ENCODE measurements around the gene PKMYT1. TPM values are rescaled to one million over a fixed set of nuclear protein-coding genes. Genes with fewer than 3 reads are reported as not detected.

PKMYT1 gene
- polyA plus RNA-seq, 1 donor (not counting 4 experiments of a cell fraction or from before 2014, with no cell fraction given): 6.9 TPM

DNA sequence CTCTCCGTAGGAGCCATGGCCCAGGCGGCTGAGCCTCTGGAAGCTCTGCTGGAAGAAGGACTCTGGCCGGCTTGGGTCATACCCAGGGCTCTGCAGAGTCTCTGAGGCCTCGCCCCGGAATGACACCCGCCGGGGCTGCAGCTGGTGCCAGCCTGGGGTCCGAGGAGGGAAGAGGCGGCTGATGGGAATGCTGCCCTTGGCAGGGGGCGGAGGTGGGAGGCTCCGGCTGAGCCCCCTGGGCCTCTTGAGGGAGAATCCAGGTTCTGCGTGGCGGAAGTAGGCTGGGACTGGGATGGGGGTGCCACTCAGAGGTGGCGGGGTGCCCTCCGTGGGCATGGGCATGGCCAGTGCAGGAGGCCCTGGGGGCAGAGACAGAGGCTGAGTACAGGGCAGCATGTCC is 3.6 kb downstream of the PKMYT1 start:
- Histone ChIP-seq H3K27me3 (ENCODE audit: control insufficient read depth, extremely low read depth, insufficient read depth, low read length) (no peaks in the 10 kb centered on the region), H3K9ac (ENCODE audit: control insufficient read depth, extremely low read depth, insufficient read depth, low read length) (no peak overlapping the region), H3K4me3 (ENCODE audit: control insufficient read depth in 2 of 3, extremely low read depth in 1 of 3, insufficient read depth in 2 of 3, low read depth in 1 of 3, low read length in 3 of 3) (no peak overlapping the region), H3K27ac (ENCODE audit: control insufficient read depth, insufficient read depth, low read length) (no peak overlapping the region), H4K20me1 (ENCODE audit: control insufficient read depth, extremely low read depth, insufficient read depth, low read length) (no peaks in the 10 kb centered on the region), H3K36me3 (ENCODE audit: control insufficient read depth in 2 of 2, extremely low read depth in 1 of 2, insufficient read depth in 2 of 2, low read length in 2 of 2) (peaks cover 1 to 17% of the 10 kb centered on the region in 2 experiments), H3K9me1 (ENCODE audit: control insufficient read depth, extremely low read depth, insufficient read depth, low read length) (no peaks in the 10 kb centered on the region), H3K4me1 (ENCODE audit: control insufficient read depth, extremely low read depth, insufficient read depth, low read length) (peaks cover 21% of the 10 kb centered on the region), H3K9me3 (ENCODE audit: control insufficient read depth, low read depth, low read length) (no peaks in the 10 kb centered on the region), H2AFZ (ENCODE audit: control insufficient read depth, low read length) (no peak overlapping the region), H3K4me2 (ENCODE audit: control insufficient read depth, extremely low read depth, insufficient read depth, low read depth, low read length) (no peak overlapping the region), H3K79me2 (ENCODE audit: control insufficient read depth, insufficient read depth, low read length) (peaks cover 17% of the 10 kb centered on the region)
- TF ChIP-seq EZH2 (IDR thresholded peaks at IDR 0.05; ENCODE audit: low read length): no peak
- TF ChIP-seq, protein P1, sequence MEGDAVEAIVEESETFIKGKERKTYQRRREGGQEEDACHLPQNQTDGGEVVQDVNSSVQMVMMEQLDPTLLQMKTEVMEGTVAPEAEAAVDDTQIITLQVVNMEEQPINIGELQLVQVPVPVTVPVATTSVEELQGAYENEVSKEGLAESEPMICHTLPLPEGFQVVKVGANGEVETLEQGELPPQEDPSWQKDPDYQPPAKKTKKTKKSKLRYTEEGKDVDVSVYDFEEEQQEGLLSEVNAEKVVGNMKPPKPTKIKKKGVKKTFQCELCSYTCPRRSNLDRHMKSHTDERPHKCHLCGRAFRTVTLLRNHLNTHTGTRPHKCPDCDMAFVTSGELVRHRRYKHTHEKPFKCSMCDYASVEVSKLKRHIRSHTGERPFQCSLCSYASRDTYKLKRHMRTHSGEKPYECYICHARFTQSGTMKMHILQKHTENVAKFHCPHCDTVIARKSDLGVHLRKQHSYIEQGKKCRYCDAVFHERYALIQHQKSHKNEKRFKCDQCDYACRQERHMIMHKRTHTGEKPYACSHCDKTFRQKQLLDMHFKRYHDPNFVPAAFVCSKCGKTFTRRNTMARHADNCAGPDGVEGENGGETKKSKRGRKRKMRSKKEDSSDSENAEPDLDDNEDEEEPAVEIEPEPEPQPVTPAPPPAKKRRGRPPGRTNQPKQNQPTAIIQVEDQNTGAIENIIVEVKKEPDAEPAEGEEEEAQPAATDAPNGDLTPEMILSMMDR (optimal IDR thresholded peaks at IDR 0.05 in 1 of 3, IDR thresholded peaks at IDR 0.05 in 1 of 3, conservative IDR thresholded peaks at IDR 0.05 in 1 of 3; ENCODE audit: extremely low read depth in 1 of 3, insufficient read depth in 2 of 3, low read length in 3 of 3): no peak
- DNase-seq (ENCODE audit: low read depth, low spot score) (no peak), FAIRE-seq (no peak)
- dilution Hi-C loops (cut with MboI; ENCODE audit: extremely low pct_ligation_motif_present, low sequenced_read_pairs): no loop called here

DNA sequence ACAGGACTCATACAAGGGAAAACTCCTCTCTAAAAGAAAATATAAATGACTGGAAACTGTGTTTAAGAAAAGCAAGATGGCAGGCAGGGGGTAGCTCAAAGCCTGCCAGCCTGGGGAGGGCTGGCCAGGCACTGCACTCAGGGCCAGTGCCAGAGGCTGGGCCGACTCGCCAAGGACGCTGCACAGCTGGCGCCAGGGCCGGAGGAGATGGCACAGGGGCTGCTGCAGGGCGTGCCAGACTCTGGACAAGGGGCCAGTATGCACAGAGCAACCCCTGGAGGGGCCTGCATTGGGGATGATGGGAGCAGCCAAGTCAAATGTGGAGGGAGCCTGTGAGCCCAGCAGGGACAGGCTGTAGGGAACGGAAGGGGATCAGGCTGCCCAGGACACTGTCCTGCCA is 4.0 kb downstream of the PKMYT1 start:
- H3K9ac ChIP-seq (ENCODE audit: control insufficient read depth, extremely low read depth, insufficient read depth, low read length): no peak overlapping the region
- H3K27me3 ChIP-seq (ENCODE audit: control insufficient read depth, extremely low read depth, insufficient read depth, low read length): no peaks in the 10 kb centered on the region
- peaks cover 18% of the 10 kb centered on the region for H3K4me1 ChIP-seq (ENCODE audit: control insufficient read depth, extremely low read depth, insufficient read depth, low read length)
- H3K9me3 ChIP-seq (ENCODE audit: control insufficient read depth, low read depth, low read length): no peaks in the 10 kb centered on the region
- H3K79me2 ChIP-seq (ENCODE audit: control insufficient read depth, insufficient read depth, low read length): peaks cover 18% of the 10 kb centered on the region
- H3K4me3 ChIP-seq (ENCODE audit: control insufficient read depth in 2 of 3, extremely low read depth in 1 of 3, insufficient read depth in 2 of 3, low read depth in 1 of 3, low read length in 3 of 3): no peak overlapping the region
- no peak overlapping the region for H3K4me2 ChIP-seq (ENCODE audit: control insufficient read depth, extremely low read depth, insufficient read depth, low read depth, low read length)
- H2AFZ ChIP-seq (ENCODE audit: control insufficient read depth, low read length): no peak overlapping the region
- FAIRE-seq (no peak), DNase-seq (ENCODE audit: low read depth, low spot score) (no peak)
- H3K36me3 ChIP-seq (ENCODE audit: control insufficient read depth in 2 of 2, extremely low read depth in 1 of 2, insufficient read depth in 2 of 2, low read length in 2 of 2): peaks cover 1 to 17% of the 10 kb centered on the region in 2 experiments
- no peaks in the 10 kb centered on the region for H3K9me1 ChIP-seq (ENCODE audit: control insufficient read depth, extremely low read depth, insufficient read depth, low read length)
- H3K27ac ChIP-seq (ENCODE audit: control insufficient read depth, insufficient read depth, low read length): no peak overlapping the region
- dilution Hi-C loops (cut with MboI; ENCODE audit: extremely low pct_ligation_motif_present, low sequenced_read_pairs): no loop called here
- peaks cover 1% of the 10 kb centered on the region for H4K20me1 ChIP-seq (ENCODE audit: control insufficient read depth, extremely low read depth, insufficient read depth, low read length)
- TF ChIP-seq EZH2 (IDR thresholded peaks at IDR 0.05; ENCODE audit: low read length): no peak
- TF ChIP-seq, protein P1 (optimal IDR thresholded peaks at IDR 0.05 in 1 of 3, IDR thresholded peaks at IDR 0.05 in 1 of 3, conservative IDR thresholded peaks at IDR 0.05 in 1 of 3; ENCODE audit: extremely low read depth in 1 of 3, insufficient read depth in 2 of 3, low read length in 3 of 3): no peak
